22Rv1 (cell line): ENCODE measurements around the gene C2orf15.

Source experiments
- ZFX ChIP-seq: fragments of 450-650 bp; IDR thresholded peaks from 2 replicates; pipeline ENCODE4 v1.6.1; 2017; ENCODE audit warnings: antibody characterized with exemption, borderline replicate concordance
- TF ChIP-seq, protein P1 (sequence below): fragments of 450-650 bp; IDR thresholded peaks from 2 replicates; pipeline ENCODE4 v1.5.1; 2017; ENCODE audit warnings: mild to moderate bottlenecking

DNA sequence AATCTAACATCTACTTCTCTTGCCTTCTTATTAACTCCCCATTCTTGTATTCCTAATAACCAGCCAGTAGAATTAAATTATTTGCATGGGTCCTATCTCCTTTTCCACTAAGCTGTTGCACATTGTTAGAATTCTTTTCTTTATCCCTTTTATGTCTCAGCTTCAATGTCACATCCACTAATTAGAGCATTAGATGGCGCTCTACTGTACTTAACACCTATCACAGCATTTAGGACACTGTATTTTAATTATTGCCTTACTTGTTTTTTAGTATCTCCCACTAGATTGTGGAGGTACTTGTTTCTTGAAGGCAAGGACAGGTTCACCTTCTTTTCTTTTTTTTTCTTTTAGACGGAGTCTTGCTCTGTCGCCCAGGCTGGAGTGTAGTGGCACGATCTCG, 17.1 kb downstream of the C2orf15 start:
- TF ChIP-seq, protein P1, sequence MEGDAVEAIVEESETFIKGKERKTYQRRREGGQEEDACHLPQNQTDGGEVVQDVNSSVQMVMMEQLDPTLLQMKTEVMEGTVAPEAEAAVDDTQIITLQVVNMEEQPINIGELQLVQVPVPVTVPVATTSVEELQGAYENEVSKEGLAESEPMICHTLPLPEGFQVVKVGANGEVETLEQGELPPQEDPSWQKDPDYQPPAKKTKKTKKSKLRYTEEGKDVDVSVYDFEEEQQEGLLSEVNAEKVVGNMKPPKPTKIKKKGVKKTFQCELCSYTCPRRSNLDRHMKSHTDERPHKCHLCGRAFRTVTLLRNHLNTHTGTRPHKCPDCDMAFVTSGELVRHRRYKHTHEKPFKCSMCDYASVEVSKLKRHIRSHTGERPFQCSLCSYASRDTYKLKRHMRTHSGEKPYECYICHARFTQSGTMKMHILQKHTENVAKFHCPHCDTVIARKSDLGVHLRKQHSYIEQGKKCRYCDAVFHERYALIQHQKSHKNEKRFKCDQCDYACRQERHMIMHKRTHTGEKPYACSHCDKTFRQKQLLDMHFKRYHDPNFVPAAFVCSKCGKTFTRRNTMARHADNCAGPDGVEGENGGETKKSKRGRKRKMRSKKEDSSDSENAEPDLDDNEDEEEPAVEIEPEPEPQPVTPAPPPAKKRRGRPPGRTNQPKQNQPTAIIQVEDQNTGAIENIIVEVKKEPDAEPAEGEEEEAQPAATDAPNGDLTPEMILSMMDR = no peak
- no peak for TF ChIP-seq ZFX
